Inferior parietal cortex (tissue), 1 donor: ENCODE measurements around the gene NUPR1.
"Not testable (repeated sequence)": the region's sequence is repeated elsewhere in the genome, so short reads cannot be mapped to it uniquely, and the experiment has no call there.

Experiments used
- DNase-seq: peaks from one replicate; pipeline ENCODE4 v3.0.0-alpha.2; 2016; ENCODE audit errors: extremely low spot score

NUPR1 gene

GRCh38 chr16:28554634-28555423, 16.1 kb upstream of the NUPR1 start:
- DNase-seq = no peak

GRCh38 chr16:28553776-28554633, 15.2 kb upstream of the NUPR1 start, which contains the start of gene SGF29:
SGF29 (plus strand) TSS chr16:28553920; CDS start chr16:28581070, 27,150 bp downstream.
- peak; percentile 96 for DNase-seq

- no peak for DNase-seq
Observed at GRCh38 chr16:28549301-28549899, 10.6 kb upstream of the NUPR1 start.

- no peak for DNase-seq
Observed at GRCh38 chr16:28548306-28548802, 9.6 kb upstream of the NUPR1 start.

DNA sequence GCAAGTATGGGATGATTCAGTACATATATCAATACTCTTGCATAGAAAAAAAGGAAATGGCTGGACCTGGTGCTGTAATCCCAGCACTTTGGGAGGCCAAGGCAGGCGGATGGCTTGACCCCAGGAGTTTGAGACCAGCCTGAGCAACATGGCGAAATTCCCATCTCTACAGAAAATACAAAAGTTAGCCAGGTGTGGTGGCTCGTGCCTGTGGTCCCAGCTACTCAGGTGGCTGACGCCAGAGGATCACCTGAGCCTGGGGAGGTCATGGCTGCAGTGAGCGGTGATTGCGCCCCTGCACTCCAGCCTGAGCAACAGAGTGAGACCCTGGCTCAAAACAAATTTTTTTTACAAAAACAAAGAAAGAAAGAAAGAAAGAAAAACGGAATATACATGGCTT, 7.9 kb upstream of the NUPR1 start:
- DNase-seq = no peak

GRCh38 chr16:28545964-28546363, 7.2 kb upstream of the NUPR1 start:
- not testable (repeated sequence) for DNase-seq

- no peak for DNase-seq
Observed at GRCh38 chr16:28544998-28545397, 6.2 kb upstream of the NUPR1 start.

- DNase-seq = no peak
Observed at GRCh38 chr16:28543072-28543471, 4.3 kb upstream of the NUPR1 start.

- no peak for DNase-seq
Observed at GRCh38 chr16:28542646-28543045, 3.9 kb upstream of the NUPR1 start.

- no peak for DNase-seq
Observed at GRCh38 chr16:28540346-28540745, 1.6 kb upstream of the NUPR1 start.

- no peak for DNase-seq
Observed at GRCh38 chr16:28537964-28538732, 626 bp downstream of the NUPR1 start.

- no peak for DNase-seq
Observed at GRCh38 chr16:28537076-28537475, 1.7 kb downstream of the NUPR1 start.

GRCh38 chr16:28534542-28535373, 4.0 kb downstream of the NUPR1 start:
- no peak for DNase-seq

DNA sequence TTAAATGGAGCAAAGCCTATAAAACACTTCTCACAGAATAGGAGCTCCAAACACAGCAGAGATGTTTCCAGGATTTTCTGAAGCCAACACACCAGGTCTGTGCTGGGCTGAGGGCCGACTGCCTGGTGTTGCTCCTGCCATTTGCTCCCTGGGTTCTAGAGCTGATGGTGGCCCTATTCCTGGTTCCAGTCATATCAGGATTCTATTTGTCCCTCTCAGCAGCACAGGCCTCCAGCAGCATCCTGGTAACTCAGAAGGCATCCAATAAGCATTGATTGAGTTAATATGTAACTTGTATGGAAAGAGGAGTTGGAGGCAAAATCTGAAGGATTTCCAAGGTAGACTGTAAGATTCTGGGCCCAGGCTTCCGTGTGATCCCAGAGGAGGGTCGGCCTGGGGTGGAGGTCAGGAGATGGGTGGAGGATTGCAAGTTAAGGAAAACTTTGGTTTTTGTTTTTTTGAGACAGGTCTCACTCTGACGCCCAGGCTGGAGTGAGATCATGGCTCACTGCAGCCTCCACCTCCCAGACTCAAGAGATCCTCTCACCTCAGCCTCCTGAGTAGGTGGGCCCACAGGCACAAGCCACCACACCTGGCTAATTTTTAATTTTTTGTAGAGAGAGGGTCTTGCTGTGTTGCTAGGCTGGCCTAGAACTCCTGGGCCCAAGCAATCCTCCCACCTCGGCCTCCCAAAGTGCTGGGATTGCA, 5.7 kb downstream of the NUPR1 start:
- DNase-seq = no peak

GRCh38 chr16:28531777-28532744, 6.7 kb downstream of the NUPR1 start:
- no peak for DNase-seq

DNA sequence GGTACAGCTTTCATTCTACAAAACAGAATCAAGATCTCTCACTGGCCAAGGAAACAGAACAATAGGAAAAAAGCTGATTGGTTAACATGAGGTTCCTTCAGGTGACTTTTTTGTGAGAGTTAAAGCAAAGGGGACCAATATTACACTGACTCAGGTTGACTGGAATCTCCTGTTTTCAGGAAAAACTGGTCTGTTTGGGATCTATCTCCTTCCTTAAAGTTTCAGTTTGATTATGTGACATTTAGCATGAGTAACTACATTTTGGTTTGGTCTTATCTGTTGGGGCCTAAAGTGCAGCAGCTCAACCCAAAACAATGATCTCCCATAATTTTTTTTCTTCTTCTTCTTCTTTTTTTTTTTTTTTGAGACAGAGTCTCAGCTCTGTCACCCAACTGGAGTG, 9.7 kb downstream of the NUPR1 start:
- no peak for DNase-seq

DNA sequence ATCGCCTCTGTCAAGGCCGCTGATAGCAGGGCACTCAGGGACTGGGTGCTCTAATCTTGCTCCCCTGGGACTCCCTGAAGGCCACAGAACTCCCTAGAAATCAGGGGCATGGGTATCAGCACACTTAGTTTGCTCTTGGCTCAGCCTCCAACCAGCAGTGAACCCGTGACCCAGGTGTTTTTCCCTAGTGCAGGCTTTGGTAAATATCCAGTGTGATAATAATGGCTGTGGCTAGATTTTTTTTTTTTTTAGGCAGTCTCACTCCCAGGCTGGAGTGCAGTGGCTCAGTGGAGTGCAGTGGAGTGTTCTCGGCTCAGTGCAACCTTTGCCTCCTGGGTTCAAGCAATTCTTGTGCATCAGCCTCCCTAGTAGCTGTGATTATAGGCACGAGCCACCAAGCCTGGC, 10.3 kb downstream of the NUPR1 start:
- DNase-seq = no peak

DNA sequence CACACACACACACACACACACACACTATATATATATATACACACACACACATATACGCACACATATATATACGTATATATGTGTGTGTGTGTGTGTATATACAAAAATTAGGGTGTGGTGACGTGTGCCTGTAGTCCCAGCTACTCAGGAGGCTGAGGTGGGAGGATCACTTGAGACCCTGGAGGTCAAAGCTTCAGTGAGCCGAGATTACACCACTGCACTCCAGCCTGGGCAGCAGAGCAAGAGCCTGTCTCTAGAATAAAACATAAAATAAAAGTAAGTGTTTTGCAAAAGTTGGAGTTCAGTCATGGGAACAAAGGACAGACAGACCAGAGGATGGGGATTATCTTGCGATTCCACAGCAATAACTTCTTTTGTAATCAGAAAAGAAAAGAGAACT, 10.8 kb downstream of the NUPR1 start:
- DNase-seq = no peak
